GM18517 (cell line): ENCODE measurements around the gene SRP9.
"Not testable (repeated sequence)": the region's sequence is repeated elsewhere in the genome, so short reads cannot be mapped to it uniquely, and the experiment has no call there.

Source experiments
- ATAC-seq: cut with Tn5 transposase; IDR thresholded peaks from one replicate; pipeline ENCODE4 v1.9.1; 2021; ENCODE audit warnings: mild to moderate bottlenecking, moderate library complexity; ENCODE audit not compliant: unreplicated experiment

Gene SRP9

GRCh38 chr1:225813214-225813964 is 35.8 kb downstream of the SRP9 start:
- ATAC-seq = no peak

GRCh38 chr1:225814381-225814780 is 36.8 kb downstream of the SRP9 start:
- no peak for ATAC-seq

GRCh38 chr1:225815090-225815489 is 37.5 kb downstream of the SRP9 start:
- ATAC-seq = not testable (repeated sequence)

GRCh38 chr1:225815526-225816178 is 38.0 kb downstream of the SRP9 start:
- ATAC-seq = no peak

- ATAC-seq = no peak
Observed at GRCh38 chr1:225816643-225817538, 39.3 kb downstream of the SRP9 start.

GRCh38 chr1:225817611-225818061 is 40.0 kb downstream of the SRP9 start:
- ATAC-seq = no peak

- no peak for ATAC-seq
Observed at GRCh38 chr1:225818229-225818628, 40.6 kb downstream of the SRP9 start.

GRCh38 chr1:225819346-225820192 is 41.9 kb downstream of the SRP9 start:
- no peak for ATAC-seq

GRCh38 chr1:225820522-225821120 is 43.0 kb downstream of the SRP9 start:
- ATAC-seq = no peak

- ATAC-seq = no peak
Observed at GRCh38 chr1:225822655-225823403, 45.2 kb downstream of the SRP9 start.

- ATAC-seq = no peak
Observed at GRCh38 chr1:225823811-225824261, 46.2 kb downstream of the SRP9 start.

- no peak for ATAC-seq
Observed at GRCh38 chr1:225824533-225824941, 46.9 kb downstream of the SRP9 start.

GRCh38 chr1:225825078-225825477 is 47.5 kb downstream of the SRP9 start:
- ATAC-seq = no peak

GRCh38 chr1:225825607-225826007 is 48.0 kb downstream of the SRP9 start:
- ATAC-seq = no peak

- ATAC-seq = no peak
Observed at GRCh38 chr1:225827076-225827475, 49.5 kb downstream of the SRP9 start.

- no peak for ATAC-seq
Observed at GRCh38 chr1:225828706-225829345, 51.2 kb downstream of the SRP9 start.

- ATAC-seq = no peak
Observed at GRCh38 chr1:225830841-225831240, 53.2 kb downstream of the SRP9 start.

- ATAC-seq = no peak
Observed at GRCh38 chr1:225834417-225835329, 57.0 kb downstream of the SRP9 start.
